GM12864 (cell line): ENCODE results near the gene ATXN10.

Experiments used
- DNase-seq: peaks from one replicate; pipeline ENCODE4 v3.0.0-alpha.2; 2011; ENCODE audit warnings: low read depth
- H3K4me3 ChIP-seq: 2 replicates; pipeline ENCODE4 v1.5.1; 2011; ENCODE audit warnings: mild to moderate bottlenecking, low read depth, low read length, control low read depth
- TF ChIP-seq, protein P1 (sequence below): IDR thresholded peaks from 2 replicates; pipeline ENCODE4 v1.5.1; 2011; ENCODE audit warnings: low read depth, mild to moderate bottlenecking, moderate library complexity, low read length, control low read depth, inconsistent platforms; ENCODE audit errors: missing control alignments

ATXN10 gene

DNA sequence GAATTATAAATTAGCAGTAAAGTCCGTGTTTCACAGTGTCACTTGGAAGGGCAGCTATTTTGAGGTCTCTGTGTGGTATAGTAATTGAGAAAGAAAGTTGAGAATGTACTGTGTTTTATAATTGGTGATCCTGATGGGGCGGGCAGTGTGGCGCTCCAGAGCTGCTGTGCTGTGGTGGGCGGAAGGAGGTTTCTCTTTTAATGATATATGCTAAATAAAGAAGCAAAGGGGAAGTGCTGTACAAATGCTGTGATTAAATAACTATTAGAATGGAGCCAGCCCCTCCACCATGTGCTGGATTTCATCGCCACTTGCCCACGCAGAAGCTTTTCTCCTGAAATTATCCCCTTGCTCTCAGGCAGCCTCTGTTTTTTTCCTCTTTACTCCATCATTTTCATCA, 24.6 kb downstream of the ATXN10 start:
- no peak overlapping the region for H3K4me3 ChIP-seq
- peak; percentile 16 for DNase-seq
- TF ChIP-seq, protein P1, sequence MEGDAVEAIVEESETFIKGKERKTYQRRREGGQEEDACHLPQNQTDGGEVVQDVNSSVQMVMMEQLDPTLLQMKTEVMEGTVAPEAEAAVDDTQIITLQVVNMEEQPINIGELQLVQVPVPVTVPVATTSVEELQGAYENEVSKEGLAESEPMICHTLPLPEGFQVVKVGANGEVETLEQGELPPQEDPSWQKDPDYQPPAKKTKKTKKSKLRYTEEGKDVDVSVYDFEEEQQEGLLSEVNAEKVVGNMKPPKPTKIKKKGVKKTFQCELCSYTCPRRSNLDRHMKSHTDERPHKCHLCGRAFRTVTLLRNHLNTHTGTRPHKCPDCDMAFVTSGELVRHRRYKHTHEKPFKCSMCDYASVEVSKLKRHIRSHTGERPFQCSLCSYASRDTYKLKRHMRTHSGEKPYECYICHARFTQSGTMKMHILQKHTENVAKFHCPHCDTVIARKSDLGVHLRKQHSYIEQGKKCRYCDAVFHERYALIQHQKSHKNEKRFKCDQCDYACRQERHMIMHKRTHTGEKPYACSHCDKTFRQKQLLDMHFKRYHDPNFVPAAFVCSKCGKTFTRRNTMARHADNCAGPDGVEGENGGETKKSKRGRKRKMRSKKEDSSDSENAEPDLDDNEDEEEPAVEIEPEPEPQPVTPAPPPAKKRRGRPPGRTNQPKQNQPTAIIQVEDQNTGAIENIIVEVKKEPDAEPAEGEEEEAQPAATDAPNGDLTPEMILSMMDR = no peak

DNA sequence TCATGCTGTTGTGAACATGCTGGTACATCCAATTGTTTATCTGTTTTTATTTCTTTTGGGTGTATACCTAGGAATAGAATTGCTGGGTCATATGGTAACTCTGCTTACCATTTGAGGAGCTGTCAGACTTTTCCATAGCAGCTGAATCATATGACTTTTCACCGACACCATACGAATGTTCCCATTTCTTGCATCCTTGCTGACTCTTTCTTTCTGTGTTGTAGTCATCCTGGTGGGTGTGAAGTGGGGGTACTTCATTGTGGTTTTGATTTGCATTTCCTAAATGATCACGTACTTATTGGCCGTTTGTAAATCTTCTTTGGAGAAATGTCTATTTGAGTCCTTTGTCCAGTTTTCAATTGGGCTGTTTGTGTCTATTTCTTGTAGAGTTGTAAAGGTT, 26.5 kb downstream of the ATXN10 start:
- TF ChIP-seq, protein P1 = no peak
- DNase-seq = no peak

DNA sequence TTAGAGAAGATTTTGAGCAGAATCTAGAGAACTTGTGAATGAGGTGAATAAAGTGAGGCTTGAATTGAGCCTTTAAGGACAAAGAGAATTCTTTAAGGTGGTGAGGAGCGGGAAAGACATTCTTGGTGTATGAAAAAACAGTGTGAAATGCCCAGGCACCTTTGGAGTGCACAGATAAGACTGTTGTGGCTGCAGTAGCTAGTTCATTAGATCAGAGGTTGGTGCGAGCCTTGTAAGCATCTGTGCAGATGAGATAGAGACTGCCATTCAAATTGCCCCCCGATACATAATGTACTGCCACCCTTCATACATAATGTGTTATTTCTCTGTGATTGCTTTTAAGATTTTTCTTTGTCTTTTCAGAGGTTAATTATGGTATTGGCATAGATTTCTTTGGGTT, 31.3 kb downstream of the ATXN10 start:
- no peak for DNase-seq
- TF ChIP-seq, protein P1 = no peak
- no peak overlapping the region for H3K4me3 ChIP-seq

More for the DNA sequence above, 26.5 kb downstream of the ATXN10 start:
- no peak overlapping the region for H3K4me3 ChIP-seq

DNA sequence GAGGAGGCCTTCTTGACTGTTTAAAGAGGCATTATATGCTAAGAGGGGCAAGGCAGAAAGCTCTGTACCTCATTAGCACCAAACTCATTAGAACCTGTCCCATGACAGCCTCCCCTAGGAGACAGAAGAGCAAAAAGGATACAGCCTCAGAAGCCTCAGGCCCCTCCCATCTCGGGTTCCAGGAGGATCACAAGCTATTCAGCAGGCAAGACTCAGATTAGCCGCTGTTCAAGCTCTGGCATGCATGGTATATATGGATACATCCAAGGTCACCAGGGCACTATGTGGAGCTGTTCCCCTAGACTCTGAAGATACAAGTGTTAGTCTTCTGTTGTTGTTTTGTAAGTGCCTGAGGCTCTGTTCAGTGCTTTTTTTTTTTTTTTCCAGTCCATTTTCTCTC, 32.1 kb downstream of the ATXN10 start:
- no peak for DNase-seq
- TF ChIP-seq, protein P1 = no peak
- H3K4me3 ChIP-seq = no peak overlapping the region

DNA sequence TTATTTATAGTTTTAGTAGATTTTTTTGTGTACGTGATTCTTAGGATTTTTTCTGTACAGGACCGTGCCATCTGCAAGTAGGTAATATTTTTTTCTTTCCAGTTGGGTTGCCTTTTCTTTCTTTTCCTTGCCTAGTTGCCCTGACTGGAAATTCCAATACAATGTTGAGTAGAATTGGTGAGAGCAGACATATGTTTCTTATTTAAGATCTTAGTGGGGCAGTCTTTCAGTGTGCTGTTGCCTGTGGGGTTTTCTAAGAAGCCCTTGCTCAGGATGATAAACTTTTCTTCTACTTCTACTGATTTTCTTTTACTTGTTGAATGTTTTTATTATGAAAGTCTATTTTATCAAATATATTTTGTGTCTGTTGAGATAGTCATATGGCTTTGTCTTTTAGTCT, 33.0 kb downstream of the ATXN10 start:
- DNase-seq = no peak
- no peak overlapping the region for H3K4me3 ChIP-seq
- TF ChIP-seq, protein P1 = no peak

DNA sequence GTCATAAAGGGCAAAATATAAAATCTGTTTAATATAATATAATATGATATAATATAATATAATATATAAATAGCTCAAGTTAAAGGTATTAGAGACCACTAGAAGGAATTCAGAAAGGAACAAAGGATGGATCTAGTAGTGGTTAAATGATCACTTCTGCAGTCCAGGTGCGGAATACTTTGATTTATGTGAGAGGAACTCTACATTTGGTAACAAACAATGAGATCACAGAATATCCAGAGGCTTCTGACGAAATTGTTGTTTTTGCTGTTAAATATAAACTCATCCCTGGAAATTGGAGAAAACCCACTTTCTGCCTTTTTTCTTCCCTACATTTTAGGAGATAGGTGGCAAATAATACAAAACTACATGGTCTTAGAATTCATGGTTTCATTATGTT, 36.0 kb downstream of the ATXN10 start:
- H3K4me3 ChIP-seq = no peak overlapping the region
- TF ChIP-seq, protein P1 = no peak
- no peak for DNase-seq

DNA sequence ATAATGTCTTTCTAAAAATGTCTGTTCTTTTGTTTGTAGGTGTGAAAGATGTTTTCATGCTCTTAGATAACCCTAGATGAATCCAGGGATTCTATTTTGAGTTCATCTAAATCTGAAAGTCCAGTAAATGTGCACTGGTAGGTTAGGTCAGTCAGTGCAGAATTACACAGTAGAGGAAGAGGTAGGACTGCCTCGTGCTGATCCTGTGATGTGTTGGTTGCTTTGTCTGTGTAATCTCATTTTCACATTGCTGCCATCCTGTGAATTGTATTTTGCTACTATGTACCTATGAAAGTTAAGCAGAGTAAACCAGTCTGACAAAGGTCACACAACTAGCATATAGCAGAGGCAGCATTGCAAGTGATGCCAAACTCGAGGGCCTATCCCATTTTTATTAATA, 36.5 kb downstream of the ATXN10 start:
- TF ChIP-seq, protein P1 = no peak
- no peak overlapping the region for H3K4me3 ChIP-seq
- DNase-seq = no peak
